ENCODE measurements around the gene EPB41L3.

Gene EPB41L3

GRCh38 chr18:5419601-5420000 is 124.2 kb downstream of the EPB41L3 start:
- FAIRE-seq: no peak
- no peak for DNase-seq (ENCODE audit: insufficient read length, low spot score)

- no peak for FAIRE-seq
- no peak for DNase-seq (ENCODE audit: insufficient read length, low spot score)
These were observed 124.8 kb downstream of the EPB41L3 start for GRCh38 chr18:5419030-5419429.

GRCh38 chr18:5417342-5417741 is 126.5 kb downstream of the EPB41L3 start:
- DNase-seq (ENCODE audit: insufficient read length, low spot score): no peak

GRCh38 chr18:5416112-5416511 is 127.7 kb downstream of the EPB41L3 start:
- DNase-seq (ENCODE audit: insufficient read length, low spot score): no peak
- FAIRE-seq: no peak

More at GRCh38 chr18:5417342-5417741, 126.5 kb downstream of the EPB41L3 start:
- no peak for FAIRE-seq

GRCh38 chr18:5415665-5416064 is 128.1 kb downstream of the EPB41L3 start:
- DNase-seq (ENCODE audit: insufficient read length, low spot score) (no peak), FAIRE-seq (no peak)

GRCh38 chr18:5415031-5415430 is 128.8 kb downstream of the EPB41L3 start:
- no peak for DNase-seq (ENCODE audit: insufficient read length, low spot score)
- no peak for FAIRE-seq

- DNase-seq (ENCODE audit: insufficient read length, low spot score) (no peak), FAIRE-seq (no peak)
These were observed 129.3 kb downstream of the EPB41L3 start for GRCh38 chr18:5414546-5414945.

- FAIRE-seq: no peak
- no peak for DNase-seq (ENCODE audit: insufficient read length, low spot score)
These were observed 130.3 kb downstream of the EPB41L3 start for GRCh38 chr18:5413447-5413846.

- DNase-seq (ENCODE audit: insufficient read length, low spot score): no peak
- no peak for FAIRE-seq
These were observed 133.2 kb downstream of the EPB41L3 start for GRCh38 chr18:5410582-5410981.

GRCh38 chr18:5398269-5398668 is 145.5 kb downstream of the EPB41L3 start:
- DNase-seq (ENCODE audit: insufficient read length, low spot score): no peak
- no peak for FAIRE-seq

- FAIRE-seq (no peak), DNase-seq (ENCODE audit: insufficient read length, low spot score) (no peak)
These were observed 146.7 kb downstream of the EPB41L3 start for GRCh38 chr18:5397102-5397501.

GRCh38 chr18:5395860-5396448 is 147.8 kb downstream of the EPB41L3 start:
- FAIRE-seq: no peak
- DNase-seq (ENCODE audit: insufficient read length, low spot score): no peak

- FAIRE-seq (no peak), DNase-seq (ENCODE audit: insufficient read length, low spot score) (no peak)
These were observed 150.0 kb downstream of the EPB41L3 start for GRCh38 chr18:5393779-5394178.

GRCh38 chr18:5391409-5391808 is 152.4 kb downstream of the EPB41L3 start:
- FAIRE-seq: no peak
- DNase-seq (ENCODE audit: insufficient read length, low spot score): no peak

GRCh38 chr18:5389356-5389755 is 154.4 kb downstream of the EPB41L3 start:
- no peak for FAIRE-seq

GRCh38 chr18:5388896-5389295 is 154.9 kb downstream of the EPB41L3 start:
- no peak for FAIRE-seq

More at GRCh38 chr18:5389356-5389755, 154.4 kb downstream of the EPB41L3 start:
- DNase-seq (ENCODE audit: insufficient read length, low spot score): no peak

GRCh38 chr18:5380586-5380985 is 163.2 kb downstream of the EPB41L3 start:
- no peak for FAIRE-seq
- no peak for DNase-seq (ENCODE audit: insufficient read length, low spot score)

More at GRCh38 chr18:5388896-5389295, 154.9 kb downstream of the EPB41L3 start:
- no peak for DNase-seq (ENCODE audit: insufficient read length, low spot score)

- no peak for FAIRE-seq
- no peak for DNase-seq (ENCODE audit: insufficient read length, low spot score)
These were observed 166.8 kb downstream of the EPB41L3 start for GRCh38 chr18:5376986-5377385.

- FAIRE-seq (no peak), DNase-seq (ENCODE audit: insufficient read length, low spot score) (no peak)
These were observed 173.5 kb downstream of the EPB41L3 start for GRCh38 chr18:5370332-5370731.

- DNase-seq (ENCODE audit: insufficient read length, low spot score) (no peak), FAIRE-seq (no peak)
These were observed 174.3 kb downstream of the EPB41L3 start for GRCh38 chr18:5369513-5369912.

- no peak for DNase-seq (ENCODE audit: insufficient read length, low spot score)
- no peak for FAIRE-seq
These were observed 178.4 kb downstream of the EPB41L3 start for GRCh38 chr18:5365443-5365842.

GRCh38 chr18:5350636-5351035 is 193.2 kb downstream of the EPB41L3 start:
- FAIRE-seq: no peak
- no peak for DNase-seq (ENCODE audit: insufficient read length, low spot score)

Measured in GM19239 (cell line).